Transverse colon (tissue), 3 donors: ENCODE data around the gene BORCS8.

Experiments
- EP300 ChIP-seq: sonication (generic); formaldehyde crosslinking; IDR thresholded peaks from one replicate; pipeline ENCODE4 v1.6.1; 2017; ENCODE audit warnings: antibody characterized with exemption, low read depth
- POLR2A ChIP-seq: fragments of 450-650 bp; IDR thresholded peaks from one replicate; pipeline ENCODE4 v1.6.1; 2016; ENCODE audit warnings: antibody characterized with exemption, mild to moderate bottlenecking, moderate library complexity
- TF ChIP-seq, protein P1 (sequence below), 5 experiments: fragments of 200-600 bp in 3 of 5; fragments of 450-650 bp in 2 of 5; sonication (generic) in 3 of 5; IDR thresholded peaks; 1 replicate in 2 of 5; 2 replicates in 3 of 5; pipeline ENCODE4 v1.5.1; 2016 to 2017; ENCODE audit warnings: antibody characterized with exemption in 5 of 5, inconsistent platforms in 3 of 5, mild to moderate bottlenecking in 2 of 5, moderate library complexity in 1 of 5

DNA sequence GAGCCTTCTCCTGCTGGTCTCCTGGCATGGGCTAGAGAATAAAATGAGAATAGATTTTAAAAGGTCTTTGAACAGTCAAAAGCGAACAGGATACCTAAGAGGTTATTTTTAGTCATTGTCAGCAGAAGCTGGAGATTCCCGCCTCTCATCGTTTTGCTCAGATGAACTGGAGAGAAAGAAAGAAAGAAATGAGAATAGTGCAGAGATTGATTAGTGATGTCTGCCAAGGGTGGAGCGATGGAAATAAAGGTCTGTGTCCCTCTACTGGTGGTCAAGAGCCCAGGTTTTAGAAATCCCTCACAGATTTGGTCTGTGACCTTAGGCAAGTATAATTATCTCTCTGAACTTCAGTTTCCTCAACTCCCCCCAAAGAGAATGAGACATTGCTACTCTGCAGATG, 25.1 kb upstream of the BORCS8 start:
- TF ChIP-seq, protein P1, sequence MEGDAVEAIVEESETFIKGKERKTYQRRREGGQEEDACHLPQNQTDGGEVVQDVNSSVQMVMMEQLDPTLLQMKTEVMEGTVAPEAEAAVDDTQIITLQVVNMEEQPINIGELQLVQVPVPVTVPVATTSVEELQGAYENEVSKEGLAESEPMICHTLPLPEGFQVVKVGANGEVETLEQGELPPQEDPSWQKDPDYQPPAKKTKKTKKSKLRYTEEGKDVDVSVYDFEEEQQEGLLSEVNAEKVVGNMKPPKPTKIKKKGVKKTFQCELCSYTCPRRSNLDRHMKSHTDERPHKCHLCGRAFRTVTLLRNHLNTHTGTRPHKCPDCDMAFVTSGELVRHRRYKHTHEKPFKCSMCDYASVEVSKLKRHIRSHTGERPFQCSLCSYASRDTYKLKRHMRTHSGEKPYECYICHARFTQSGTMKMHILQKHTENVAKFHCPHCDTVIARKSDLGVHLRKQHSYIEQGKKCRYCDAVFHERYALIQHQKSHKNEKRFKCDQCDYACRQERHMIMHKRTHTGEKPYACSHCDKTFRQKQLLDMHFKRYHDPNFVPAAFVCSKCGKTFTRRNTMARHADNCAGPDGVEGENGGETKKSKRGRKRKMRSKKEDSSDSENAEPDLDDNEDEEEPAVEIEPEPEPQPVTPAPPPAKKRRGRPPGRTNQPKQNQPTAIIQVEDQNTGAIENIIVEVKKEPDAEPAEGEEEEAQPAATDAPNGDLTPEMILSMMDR (IDR thresholded peaks at IDR 0.05): no peak
- no peak for TF ChIP-seq POLR2A
- no peak for TF ChIP-seq EP300
